Measurements from ENCODE around the gene TMEM184C.

Gene TMEM184C

GRCh38 chr4:147617173-147617840 lies at the start of gene TMEM184C:
Gene TMEM184C, plus strand, starts transcription at chr4:147617397. Its CDS starts 560 bp downstream, at chr4:147617957.
- peak; percentile 93 for DNase-seq (ENCODE audit: low read depth)
- H3K4me3 ChIP-seq (ENCODE audit: low read depth, low read length), result peak within 1 kb of the TSS; percentile 87
- no peak for TF ChIP-seq CTCF (IDR thresholded peaks at IDR 0.05; ENCODE audit: control insufficient read depth, extremely low read depth, insufficient read depth)

GRCh38 chr4:147570616-147571015 lies 46.6 kb upstream of the TMEM184C start:
- no peak for DNase-seq (ENCODE audit: low read depth)
- TF ChIP-seq CTCF (IDR thresholded peaks at IDR 0.05; ENCODE audit: control insufficient read depth, extremely low read depth, insufficient read depth), result 0 out of 2 replicates have a peak, but pooled peaks have one; percentile 5
- H3K4me3 ChIP-seq (ENCODE audit: low read depth, low read length), result no peak overlapping the region

- no peak for TF ChIP-seq CTCF (IDR thresholded peaks at IDR 0.05; ENCODE audit: control insufficient read depth, extremely low read depth, insufficient read depth)
- DNase-seq (ENCODE audit: low read depth), result peak; percentile 17
- H3K4me3 ChIP-seq (ENCODE audit: low read depth, low read length), result no peak overlapping the region
These were observed 46.0 kb upstream of the TMEM184C start for GRCh38 chr4:147571036-147571770.

- no peak overlapping the region for H3K4me3 ChIP-seq (ENCODE audit: low read depth, low read length)
- no peak for DNase-seq (ENCODE audit: low read depth)
- no peak for TF ChIP-seq CTCF (IDR thresholded peaks at IDR 0.05; ENCODE audit: control insufficient read depth, extremely low read depth, insufficient read depth)
These were observed 41.1 kb upstream of the TMEM184C start for GRCh38 chr4:147576084-147576483.

- no peak for DNase-seq (ENCODE audit: low read depth)
- no peak overlapping the region for H3K4me3 ChIP-seq (ENCODE audit: low read depth, low read length)
- no peak for TF ChIP-seq CTCF (IDR thresholded peaks at IDR 0.05; ENCODE audit: control insufficient read depth, extremely low read depth, insufficient read depth)
These were observed 39.1 kb upstream of the TMEM184C start for GRCh38 chr4:147578051-147578476.

GRCh38 chr4:147578593-147578992 lies 38.6 kb upstream of the TMEM184C start:
- H3K4me3 ChIP-seq (ENCODE audit: low read depth, low read length), result no peak overlapping the region
- no peak for TF ChIP-seq CTCF (IDR thresholded peaks at IDR 0.05; ENCODE audit: control insufficient read depth, extremely low read depth, insufficient read depth)

More at GRCh38 chr4:147578593-147578992, 38.6 kb upstream of the TMEM184C start:
- DNase-seq (ENCODE audit: low read depth), result no peak

Measured in LNCaP clone FGC (cell line).